GM12878 (cell line): ENCODE results near the gene CCDC6. TPM values are rescaled to one million over a fixed set of nuclear protein-coding genes. Genes with fewer than 3 reads are reported as not detected.

Source experiments
- ATAC-seq: fragments of 200-7000 bp; cut with Tn5 transposase; 3 replicates; pipeline ENCODE4 v1.9.1; 2020; ENCODE audit warnings: mild to moderate bottlenecking, moderate library complexity
- BruUV-seq: library from RNA; stranded (reverse); fragments of 400-500 nt; replicated peaks from 2 replicates; lab custom pipeline; 2021; lab: Mats Ljungman, UMichigan
- CTCF ChIA-PET: fragments of 300-600 bp; sonication (Branson Sonifier 250); formaldehyde crosslinking; extraction: SDS; loops from one replicate; lab custom pipeline; 2021; ENCODE audit warnings: inconsistent platforms; lab: Yijun Ruan, JAX
- POLR2A ChIA-PET: fragments of 350-600 bp; formaldehyde crosslinking; extraction: SDS; loops from one replicate; lab custom pipeline; 2021; ENCODE audit warnings: inconsistent platforms; lab: Charles Lee
- RAD21 ChIA-PET: fragments of 300-600 bp; sonication (Branson Sonifier 250); formaldehyde crosslinking; loops from one replicate; lab custom pipeline; 2023; ENCODE audit warnings: antibody characterized with exemption; ENCODE audit not compliant: unreplicated experiment; lab: Charles Lee
- SMC1A ChIA-PET: fragments of 300-600 bp; sonication (Branson Sonifier 250); formaldehyde crosslinking; loops from one replicate; lab custom pipeline; 2023; ENCODE audit not compliant: unreplicated experiment, uncharacterized antibody; lab: Charles Lee
- DNase-seq: peaks from one replicate; pipeline ENCODE4 v3.0.0-alpha.2; 2011; ENCODE audit warnings: low read depth, low spot score
- FAIRE-seq: peaks from 3 replicates; lab custom pipeline; 2011; peaks lifted over from hg19 to GRCh38; lab: Jason Lieb, UNC
- H2AFZ ChIP-seq: 2 replicates; pipeline ENCODE4 v1.6.0; 2011; ENCODE audit warnings: low read depth, low read length, control low read depth; ENCODE audit not compliant: control insufficient read depth
- H3K27ac ChIP-seq: 2 replicates; pipeline ENCODE4 v1.5.1; 2011; ENCODE audit warnings: control low read depth; ENCODE audit not compliant: control insufficient read depth, insufficient read depth
- H3K27me3 ChIP-seq, 2 experiments: replicated peaks in 1 of 2; 2 replicates each; pipeline versions ENCODE4 v1.6.0 to v1.6.1; 2011; ENCODE audit warnings: low read length in 1 of 2; ENCODE audit not compliant: control insufficient read depth in 2 of 2, insufficient read depth in 2 of 2
- H3K36me3 ChIP-seq, 2 experiments: 2 replicates each; pipeline ENCODE4 v1.5.1; 2011; ENCODE audit warnings: low read length in 1 of 2; ENCODE audit not compliant: control insufficient read depth in 2 of 2, insufficient read depth in 2 of 2
- H3K4me1 ChIP-seq: 2 replicates; pipeline ENCODE4 v1.6.1; 2011; ENCODE audit warnings: mild to moderate bottlenecking, low read length, moderate library complexity, mixed read lengths; ENCODE audit not compliant: control insufficient read depth, insufficient read depth
- H3K4me2 ChIP-seq: 2 replicates; pipeline ENCODE4 v1.6.0; 2011; ENCODE audit warnings: control low read depth; ENCODE audit not compliant: control insufficient read depth, insufficient read depth
- H3K4me3 ChIP-seq: fragments of 200-600 bp; sonication (generic); 2 replicates; pipeline ENCODE4 v1.5.1; 2016
- H3K79me2 ChIP-seq: 2 replicates; pipeline ENCODE4 v1.6.0; 2011; ENCODE audit warnings: low read length; ENCODE audit not compliant: control insufficient read depth, insufficient read depth
- H3K9ac ChIP-seq: 2 replicates; pipeline ENCODE4 v1.8.0; 2011; ENCODE audit warnings: low read length, control low read depth, mixed read lengths; ENCODE audit not compliant: control insufficient read depth, insufficient read depth
- H3K9me3 ChIP-seq: replicated peaks from 3 replicates; pipeline ENCODE4 v1.5.1; 2011; ENCODE audit warnings: mild to moderate bottlenecking, low read length; ENCODE audit not compliant: control insufficient read depth, insufficient read depth
- H4K20me1 ChIP-seq: 2 replicates; pipeline ENCODE4 v1.6.0; 2011; ENCODE audit not compliant: control insufficient read depth, insufficient read depth
- BACH1 ChIP-seq: fragments of 450-650 bp; IDR thresholded peaks from 2 replicates; pipeline ENCODE4 v1.6.1; 2017; ENCODE audit warnings: mild to moderate bottlenecking, borderline replicate concordance
- BCLAF1 ChIP-seq: fragments of 450-650 bp; IDR thresholded peaks from 2 replicates; pipeline ENCODE4 v1.6.1; 2017; ENCODE audit warnings: antibody characterized with exemption, mild to moderate bottlenecking, moderate library complexity
- CBX5 ChIP-seq: sonication (generic); IDR thresholded peaks from 2 replicates; pipeline ENCODE4 v1.6.1; 2016; ENCODE audit warnings: low read depth, moderate library complexity, mild to moderate bottlenecking, inconsistent platforms
- E4F1 ChIP-seq: fragments of 450-650 bp; IDR thresholded peaks from 2 replicates; pipeline ENCODE4 v1.6.1; 2018; ENCODE audit warnings: borderline replicate concordance, mild to moderate bottlenecking; ENCODE audit not compliant: partially characterized antibody
- EP300 ChIP-seq, 2 experiments: fragments of 150-350 bp in 1 of 2; IDR thresholded peaks; 2 replicates each; pipeline ENCODE4 v1.6.1; 2011 to 2012; ENCODE audit warnings: low read depth in 2 of 2, low read length in 2 of 2, borderline replicate concordance in 1 of 2, improper control_type of control experiment in 1 of 2, inconsistent platforms in 1 of 2; ENCODE audit not compliant: control insufficient read depth in 1 of 2
- FOS ChIP-seq: IDR thresholded peaks from 3 replicates; pipeline ENCODE4 v1.6.1; 2011; ENCODE audit warnings: borderline replicate concordance; ENCODE audit not compliant: insufficient read length; ENCODE audit errors: extremely low read depth
- MXI1 ChIP-seq: fragments of 150-350 bp; IDR thresholded peaks from 2 replicates; pipeline ENCODE4 v1.6.1; 2011; ENCODE audit warnings: low read depth, mild to moderate bottlenecking, inconsistent platforms, low read length, improper control_type of control experiment
- NFXL1 ChIP-seq: fragments of 450-650 bp; IDR thresholded peaks from 2 replicates; pipeline ENCODE4 v1.6.1; 2017; ENCODE audit warnings: antibody characterized with exemption, mild to moderate bottlenecking, borderline replicate concordance
- PAX5 ChIP-seq: IDR thresholded peaks from 2 replicates; pipeline ENCODE4 v1.6.1; 2011; ENCODE audit warnings: low read depth, low read length, borderline replicate concordance
- RBBP5 ChIP-seq: fragments of 200-600 bp; sonication (generic); conservative IDR thresholded peaks from 2 replicates; pipeline ENCODE4 v1.6.1; 2016
- SIX5 ChIP-seq: IDR thresholded peaks from 2 replicates; pipeline ENCODE4 v1.6.1; 2011; ENCODE audit warnings: mild to moderate bottlenecking, low read depth, low read length, moderate library complexity; ENCODE audit not compliant: severe bottlenecking
- YY1 ChIP-seq: IDR thresholded peaks from 2 replicates; pipeline ENCODE4 v1.6.1; 2011; ENCODE audit warnings: low read depth, mild to moderate bottlenecking, low read length
- ZBTB4 ChIP-seq: fragments of 450-650 bp; formaldehyde crosslinking; IDR thresholded peaks from 2 replicates; pipeline ENCODE4 v1.4.0; 2022; ENCODE audit warnings: mild to moderate bottlenecking, moderate library complexity
- WGBS: methylation state at CpG from one replicate; pipeline ENCODE4 v1.1.6; 2016; ENCODE audit warnings: low lambda C conversion rate; ENCODE audit not compliant: insufficient replicate concordance, insufficient coverage; ENCODE audit errors: missing lambda C conversion rate; 5-methylcytosine and 5-hydroxymethylcytosine counted together
- in situ Hi-C: fragments of 300-500 bp; cut with MboI; formaldehyde crosslinking; loops from 9 replicates; pipeline ENCODE4 v1.14.3; 2018; ENCODE audit warnings: mixed read lengths
- intact Hi-C: fragments of 100-400 bp; cut with micrococcal nuclease; formaldehyde crosslinking; loops from one replicate; pipeline ENCODE4 v1.14.2; 2022; ENCODE audit not compliant: unreplicated experiment
- polyA plus RNA-seq, 11 experiments: library from polyadenylated mRNA; depleted of rRNA in 4 of 11; unstranded in 6 of 11; stranded (reverse) in 5 of 11; fragments of >200 nt; fragmentation: Nextera tagmentation in 4 of 11; fragmentation: Illumina TruSeq in 1 of 11; extraction: Ambion mirVana in 4 of 11; extraction: Trizol in 1 of 11; gene quantifications; 1 replicate in 1 of 11; 2 replicates in 10 of 11; pipeline versions ENCODE4 v1.2.1 to v1.2.3, GENCODE V29; 2011 to 2016; ENCODE audit warnings: inconsistent platforms in 2 of 11, missing spikeins in 2 of 11, low read depth in 1 of 11
- total RNA-seq, 4 experiments: library from RNA; depleted of rRNA in 3 of 4; stranded (reverse); fragments of >200 nt in 3 of 4; fragmentation: Illumina TruSeq in 1 of 4; extraction: Trizol in 1 of 4; gene quantifications; 2 replicates each; pipeline versions ENCODE4 v1.2.1 to v1.2.3, GENCODE V29; 2013 to 2021

Gene CCDC6
- total and polyA plus RNA-seq, 10 of the 15 experiments (the other 5 are each of a cell fraction or from before 2014, with no cell fraction given), result 11.8 to 46.2 (median 26.7) TPM

- H4K20me1 ChIP-seq, result no peaks in the 10 kb centered on the region; the same call in 1 of the 2 replicates
- peak overlapping the region; percentile 93 for H3K4me2 ChIP-seq
- peaks cover 14% of the 10 kb centered on the region for H3K4me1 ChIP-seq
- DNase-seq, result no peak
- ChIA-PET SMC1A (interaction anchor here (1.0 to 10.1 kb wide), 13 partner anchors 9 to 92 kb away, joined by 3 to 143 read pairs (median 5); no protein-coding TSS in a partner anchor), POLR2A (interaction anchor here (1.2 to 3.1 kb wide), 7 partner anchors 17 to 70 kb away, joined by 3 to 13 read pairs (median 5); no protein-coding TSS in a partner anchor), RAD21 (interaction anchor here (1.0 to 6.1 kb wide), 12 partner anchors 13 to 857 kb away, joined by 3 to 140 read pairs (median 9); no protein-coding TSS in a partner anchor), CTCF (interaction anchor here (0.8 to 5.7 kb wide), 13 partner anchors 12 to 93 kb away, joined by 3 to 181 read pairs (median 7); no protein-coding TSS in a partner anchor)
- in situ Hi-C loops (no loop called here), intact Hi-C loops (loop anchor here (5.0 to 10.0 kb wide), 5 partner anchors 192 to 1640 kb away; partner anchors contain the start of genes CISD1 and IPMK)
- peak overlapping the region; percentile 88 for H3K27ac ChIP-seq
- no TSS peak for BruUV-seq
- no peaks in the 10 kb centered on the region for H3K9me3 ChIP-seq
- peak overlapping the region; percentile 89 for H3K9ac ChIP-seq
- peak overlapping the region; percentile 87 for H2AFZ ChIP-seq
- peaks cover 62% of the 10 kb centered on the region for H3K79me2 ChIP-seq
- H3K4me3 ChIP-seq, result peak overlapping the region; percentile 94
- ATAC-seq, result peak; percentile 59
- H3K27me3 ChIP-seq, result no peaks in the 10 kb centered on the region
- H3K36me3 ChIP-seq, result no peaks in the 10 kb centered on the region; a peak in 1 of 4 replicates
- under 1% methylated on average over 18 of the region's 23 CpGs for WGBS
- peak; percentile 86 for FAIRE-seq
- TF ChIP-seq EP300 (IDR thresholded peaks at IDR 0.05; ENCODE audit: borderline replicate concordance in 1 of 2, control insufficient read depth in 1 of 2, low read depth in 2 of 2, low read length in 2 of 2), result peak in 1 of 2 experiments; percentile 53; a peak in 1 of 4 replicates
- no peak for TF ChIP-seq YY1
- no peak for TF ChIP-seq NFXL1
- peak; percentile 68; the same call in 1 of the 2 replicates for TF ChIP-seq MXI1
- no peak for TF ChIP-seq CBX5
- TF ChIP-seq SIX5, result no peak
- no peak for TF ChIP-seq RBBP5
- TF ChIP-seq BACH1, result no peak
- no peak for TF ChIP-seq FOS
- peak; percentile 15; the same call in 1 of the 2 replicates for TF ChIP-seq PAX5
- TF ChIP-seq ZBTB4 (CRISPR knock-in tag), result no peak
- TF ChIP-seq E4F1, result no peak
- no peak for TF ChIP-seq BCLAF1
Observed at GRCh38 chr10:59905066-59905730, 1.2 kb downstream of the CCDC6 start.
